BJ (cell line): Measurements from ENCODE around the gene PURA. TPM values are rescaled to one million over a fixed set of nuclear protein-coding genes. Genes with fewer than 3 reads are reported as not detected.

Source experiments
- CTCF ChIA-PET: fragments of 350-600 bp; formaldehyde crosslinking; extraction: SDS; loops from one replicate; lab custom pipeline; 2021; ENCODE audit warnings: antibody characterized with exemption, inconsistent platforms; lab: Yijun Ruan, JAX
- POLR2A ChIA-PET: fragments of 300-600 bp; sonication (Branson Sonifier 250); formaldehyde crosslinking; extraction: SDS; loops from one replicate; lab custom pipeline; 2021; ENCODE audit warnings: antibody characterized with exemption; lab: Charles Lee
- DNase-seq: peaks from one replicate; pipeline ENCODE4 v3.0.0-alpha.2; 2011; ENCODE audit warnings: low read depth
- H3K27me3 ChIP-seq: 2 replicates; pipeline ENCODE4 v1.6.0; 2011; ENCODE audit warnings: low read length; ENCODE audit not compliant: control insufficient read depth, insufficient read depth
- H3K36me3 ChIP-seq: 2 replicates; pipeline ENCODE4 v1.5.1; 2011; ENCODE audit warnings: low read length; ENCODE audit not compliant: control insufficient read depth, insufficient read depth
- H3K4me3 ChIP-seq: 2 replicates; pipeline ENCODE4 v1.5.1; 2011; ENCODE audit warnings: low read depth, mild to moderate bottlenecking, control low read depth, low read length
- CTCF ChIP-seq: IDR thresholded peaks from 2 replicates; pipeline ENCODE4 v1.5.1; 2011; ENCODE audit warnings: low read depth, mild to moderate bottlenecking, control low read depth, inconsistent platforms, low read length, moderate library complexity; ENCODE audit not compliant: insufficient read depth
- polyA plus RNA-seq: library from polyadenylated mRNA; depleted of rRNA; stranded (reverse); fragments of >200 nt; gene quantifications from 2 replicates; pipeline ENCODE4 v1.2.3, GENCODE V29; 2011

The PURA gene
- polyA plus RNA-seq, 1 experiment: 5.2 TPM

- Histone ChIP-seq H3K27me3 (no peaks in the 10 kb centered on the region), H3K4me3 (no peak overlapping the region), H3K36me3 (peaks cover 3% of the 10 kb centered on the region; the same call in 1 of the 2 replicates)
- TF ChIP-seq CTCF: no peak
- ChIA-PET CTCF (interaction anchor here (0.7 to 12.5 kb wide), 3 partner anchors 19 to 34 kb away, joined by 3 to 118 read pairs (median 52); no protein-coding TSS in a partner anchor), POLR2A (no interaction called here)
- DNase-seq: no peak
Observed at GRCh38 chr5:140111011-140111858, 2.7 kb upstream of the PURA start.

- no peak overlapping the region for H3K4me3 ChIP-seq
- no peak for DNase-seq
- no peak for TF ChIP-seq CTCF
- no peaks in the 10 kb centered on the region for H3K27me3 ChIP-seq
- POLR2A ChIA-PET: interaction anchor here (0.6 to 1.4 kb wide), 2 partner anchors 20 to 287 kb away, joined by 4 to 11 read pairs; no protein-coding TSS in a partner anchor
- CTCF ChIA-PET: interaction anchor here (0.7 to 12.5 kb wide), 4 partner anchors 18 to 33 kb away, joined by 3 to 118 read pairs (median 3); no protein-coding TSS in a partner anchor
- peaks cover 3% of the 10 kb centered on the region; the same call in 1 of the 2 replicates for H3K36me3 ChIP-seq
Observed at GRCh38 chr5:140111859-140112551, 1.9 kb upstream of the PURA start.

- ChIA-PET CTCF (interaction anchor here (1.1 to 12.5 kb wide), 4 partner anchors 18 to 32 kb away, joined by 3 to 118 read pairs (median 3); no protein-coding TSS in a partner anchor), POLR2A (interaction anchor here (0.6 to 1.4 kb wide), 3 partner anchors 9 to 287 kb away, joined by 3 to 11 read pairs (median 4); no protein-coding TSS in a partner anchor)
- peak overlapping the region; percentile 88 for H3K4me3 ChIP-seq
- TF ChIP-seq CTCF: no peak
- no peaks in the 10 kb centered on the region for H3K27me3 ChIP-seq
- peaks cover 3% of the 10 kb centered on the region; the same call in 1 of the 2 replicates for H3K36me3 ChIP-seq
- no peak for DNase-seq
Observed at GRCh38 chr5:140112685-140113179, 1.2 kb upstream of the PURA start.

- no peak for DNase-seq
- CTCF ChIA-PET: interaction anchor here (1.1 to 12.5 kb wide), 4 partner anchors 19 to 32 kb away, joined by 3 to 118 read pairs (median 3); no protein-coding TSS in a partner anchor
Observed at GRCh38 chr5:140113180-140113698, 670 bp upstream of the PURA start.

More at GRCh38 chr5:140113180-140113698, 670 bp upstream of the PURA start:
- no peak for TF ChIP-seq CTCF
- POLR2A ChIA-PET: interaction anchor here (0.7 to 1.4 kb wide), 3 partner anchors 8 to 1482 kb away, joined by 3 to 5 read pairs (median 4); no protein-coding TSS in a partner anchor
- peaks cover 3% of the 10 kb centered on the region; the same call in 1 of the 2 replicates for H3K36me3 ChIP-seq
- H3K27me3 ChIP-seq: no peaks in the 10 kb centered on the region
- H3K4me3 ChIP-seq: peak overlapping the region; percentile 88
